NT2/D1 (cell line): Measurements from ENCODE around the gene AP1S1.

ENCODE experiments used
- SUZ12 ChIP-seq: IDR thresholded peaks from 2 replicates; pipeline ENCODE4 v1.6.1; 2011; ENCODE audit not compliant: insufficient read length, insufficient read depth; ENCODE audit errors: extremely low read depth
- YY1 ChIP-seq: IDR thresholded peaks from 2 replicates; pipeline ENCODE4 v1.6.1; 2011; ENCODE audit not compliant: insufficient read length, insufficient read depth
- ZNF274 ChIP-seq: IDR thresholded peaks from 2 replicates; pipeline ENCODE4 v1.6.1; 2011; ENCODE audit warnings: mild to moderate bottlenecking, low read depth, low read length

DNA sequence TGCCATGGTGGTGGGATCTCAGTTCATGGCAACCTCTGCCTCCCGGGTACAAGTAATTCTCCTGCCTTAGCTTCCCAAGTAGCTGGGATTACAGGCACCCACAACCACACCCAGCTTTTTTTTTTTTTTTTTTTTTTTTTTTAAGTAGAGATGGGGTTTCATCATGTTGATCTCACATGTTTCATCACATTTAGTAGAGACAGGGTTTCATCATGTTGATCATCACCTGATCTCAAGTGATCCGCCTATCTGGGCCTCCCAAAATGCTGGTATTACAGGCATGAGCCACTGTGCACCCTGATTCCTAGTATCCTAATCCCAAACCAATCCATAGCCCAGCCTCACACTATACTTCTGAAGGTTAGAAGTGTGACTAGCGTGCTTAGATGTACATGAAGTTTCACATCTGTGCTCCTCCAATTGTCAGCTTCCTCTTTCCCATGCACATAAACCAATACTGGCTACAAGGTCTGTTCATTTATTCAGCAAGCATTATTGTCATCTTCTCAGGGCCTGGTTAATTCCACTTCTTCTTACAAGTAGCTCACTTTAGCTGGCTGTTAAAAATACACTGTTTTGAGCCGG is 32.7 kb downstream of the AP1S1 start:
- TF ChIP-seq ZNF274 (no peak), SUZ12 (no peak), YY1 (no peak)
